ENCODE results near the gene INPP4B. TPM values are rescaled to one million over a fixed set of nuclear protein-coding genes. Genes with fewer than 3 reads are reported as not detected.

The INPP4B gene
- total and polyA plus RNA-seq, 2 of the 4 experiments (the other 2 are of a cell fraction): 1.8 to 14.0 TPM

GRCh38 chr4:142882159-142882558 is 36.1 kb upstream of the INPP4B start:
- intact Hi-C loops (cut with micrococcal nuclease): no loop called here
- TF ChIP-seq SMC3 (IDR thresholded peaks at IDR 0.05; ENCODE audit: low read depth, low read length) (no peak), RFX5 (IDR thresholded peaks at IDR 0.05; ENCODE audit: low read depth, low read length) (no peak), CHD1 (IDR thresholded peaks at IDR 0.05; ENCODE audit: low read depth, low read length) (no peak), RCOR1 (IDR thresholded peaks at IDR 0.05; ENCODE audit: insufficient replicate concordance, low read length) (no peak), RAD21 (IDR thresholded peaks at IDR 0.05; ENCODE audit: low read length) (no peak), BHLHE40 (IDR thresholded peaks at IDR 0.05; ENCODE audit: low read depth, low read length) (no peak)
- TF ChIP-seq, protein P1, sequence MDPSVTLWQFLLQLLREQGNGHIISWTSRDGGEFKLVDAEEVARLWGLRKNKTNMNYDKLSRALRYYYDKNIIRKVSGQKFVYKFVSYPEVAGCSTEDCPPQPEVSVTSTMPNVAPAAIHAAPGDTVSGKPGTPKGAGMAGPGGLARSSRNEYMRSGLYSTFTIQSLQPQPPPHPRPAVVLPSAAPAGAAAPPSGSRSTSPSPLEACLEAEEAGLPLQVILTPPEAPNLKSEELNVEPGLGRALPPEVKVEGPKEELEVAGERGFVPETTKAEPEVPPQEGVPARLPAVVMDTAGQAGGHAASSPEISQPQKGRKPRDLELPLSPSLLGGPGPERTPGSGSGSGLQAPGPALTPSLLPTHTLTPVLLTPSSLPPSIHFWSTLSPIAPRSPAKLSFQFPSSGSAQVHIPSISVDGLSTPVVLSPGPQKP (IDR thresholded peaks at IDR 0.05; ENCODE audit: borderline replicate concordance, low read depth, low read length): no peak
- H3K4me2 ChIP-seq (ENCODE audit: low read depth, low read length): no peak overlapping the region
- H4K5ac ChIP-seq (ENCODE audit: low read depth, low read length): no peak overlapping the region
- H3K79me1 ChIP-seq (ENCODE audit: low read depth in 1 of 2, low read length in 2 of 2): no peaks in the 10 kb centered on the region
- no peak overlapping the region for H3K4ac ChIP-seq (ENCODE audit: low read depth, low read length)
- H2AK9ac ChIP-seq (replicated peaks; ENCODE audit: low read depth, low read length, poor library complexity): no peak overlapping the region
- ChIA-PET POLR2A (ENCODE audit: unreplicated experiment) (no interaction called here), CTCF (no interaction called here)
- no peak overlapping the region for H3K14ac ChIP-seq (replicated peaks; ENCODE audit: low read depth, low read length)
- no peak overlapping the region for H2AFZ ChIP-seq (replicated peaks; ENCODE audit: low read length, poor library complexity)
- H3K27me3 ChIP-seq (ENCODE audit: control insufficient read depth, insufficient read depth, low read length): no peaks in the 10 kb centered on the region
- no peaks in the 10 kb centered on the region for H3K9me3 ChIP-seq (ENCODE audit: control insufficient read depth, insufficient read depth, low read length)
- no TSS peak for BruUV-seq (replicated peaks)
- no peak overlapping the region for H3K23ac ChIP-seq (ENCODE audit: low read depth, low read length)
- H4K8ac ChIP-seq (ENCODE audit: low read depth in 2 of 2, low read length in 2 of 2): no peak overlapping the region
- H2AK5ac ChIP-seq (ENCODE audit: low read depth, low read length): no peak overlapping the region
- no peak overlapping the region for H3K27ac ChIP-seq (ENCODE audit: insufficient read depth, low read length)
- no CpG with 5 or more reads among the region's 5 CpGs for WGBS, 2 experiments (ENCODE audit: extremely low coverage in 2 of 2, insufficient read length in 1 of 2)
- no peak overlapping the region for H2BK5ac ChIP-seq (ENCODE audit: low read depth, low read length, poor library complexity, severe bottlenecking)
- in situ Hi-C loops (cut with MboI; ENCODE audit: low sequenced_read_pairs): no loop called here
- H3K18ac ChIP-seq (ENCODE audit: low read depth, low read length): no peak overlapping the region
- H3K36me3 ChIP-seq (ENCODE audit: control insufficient read depth, insufficient read depth, low read length): no peaks in the 10 kb centered on the region
- H4K91ac ChIP-seq (ENCODE audit: insufficient read depth, low read depth, low read length): no peak overlapping the region
- H2BK15ac ChIP-seq (ENCODE audit: low read depth, low read length): no peak overlapping the region
- H3K56ac ChIP-seq (ENCODE audit: extremely low read depth, insufficient read depth, low read length): no peak overlapping the region
- no peak overlapping the region for H3K9ac ChIP-seq (ENCODE audit: low read depth, low read length)
- dilution Hi-C loops (cut with HindIII; ENCODE audit: low sequenced_read_pairs, unreplicated experiment): no loop called here
- no peaks in the 10 kb centered on the region for H4K20me1 ChIP-seq (ENCODE audit: insufficient read depth, low read length)
- no peak for DNase-seq
- ATAC-seq (ENCODE audit: low read depth): no peak
- no peak overlapping the region for H2BK120ac ChIP-seq (ENCODE audit: low read depth, low read length)
- no peaks in the 10 kb centered on the region for H3K4me1 ChIP-seq (ENCODE audit: control insufficient read depth, insufficient read depth, low read length)
- H3K4me3 ChIP-seq (ENCODE audit: insufficient read depth, low read depth, low read length): no peak overlapping the region
- H3K9me1 ChIP-seq (ENCODE audit: insufficient read depth, low read length): no peaks in the 10 kb centered on the region
- H2BK20ac ChIP-seq (ENCODE audit: low read depth, low read length): no peak overlapping the region
